K562 (cell line): ENCODE results near the gene AIFM1. TPM values are rescaled to one million over a fixed set of nuclear protein-coding genes. Genes with fewer than 3 reads are reported as not detected.

Source experiments
- CBX5 ChIP-seq: IDR thresholded peaks from 2 replicates; pipeline ENCODE4 v1.6.1; 2014; ENCODE audit warnings: low read depth, borderline replicate concordance
- COPS2 ChIP-seq: fragments of 450-650 bp; conservative IDR thresholded peaks from 2 replicates; pipeline ENCODE4 v1.6.1; 2016; ENCODE audit warnings: mild to moderate bottlenecking, moderate library complexity
- FOXJ3 ChIP-seq: sonication (generic); formaldehyde crosslinking; IDR thresholded peaks from 2 replicates; pipeline ENCODE4 v1.4.0; 2020; ENCODE audit warnings: mild to moderate bottlenecking, missing genetic modification reagents
- HIVEP1 ChIP-seq: fragments of 250-450 bp; sonication (Bioruptor Pico); IDR thresholded peaks from 2 replicates; pipeline ENCODE4 v1.4.0; 2020; ENCODE audit warnings: mild to moderate bottlenecking
- HMG20B ChIP-seq: fragments of 250-450 bp; sonication (Bioruptor Pico); IDR thresholded peaks from 2 replicates; pipeline ENCODE4 v1.5.0; 2021; ENCODE audit warnings: mild to moderate bottlenecking
- L3MBTL2 ChIP-seq: fragments of 450-650 bp; IDR thresholded peaks from 2 replicates; pipeline ENCODE4 v1.6.1; 2016; ENCODE audit warnings: mild to moderate bottlenecking, moderate library complexity
- MCM5 ChIP-seq: fragments of 450-650 bp; IDR thresholded peaks from 2 replicates; pipeline ENCODE4 v1.6.1; 2016; ENCODE audit warnings: low read depth
- PHF21A ChIP-seq: fragments of 450-650 bp; IDR thresholded peaks from 2 replicates; pipeline ENCODE4 v1.6.1; 2017; ENCODE audit warnings: low read depth, borderline replicate concordance
- PHF8 ChIP-seq: fragments of 200-600 bp; sonication (generic); IDR thresholded peaks from 2 replicates; pipeline ENCODE4 v1.6.1; 2012; ENCODE audit warnings: mixed run types, mild to moderate bottlenecking, inconsistent platforms, low read length, moderate library complexity, borderline replicate concordance
- PTRF ChIP-seq: fragments of 450-650 bp; IDR thresholded peaks from 2 replicates; pipeline ENCODE4 v1.6.1; 2016; ENCODE audit warnings: mild to moderate bottlenecking, missing genetic modification characterization, missing compliant biosample characterization
- RBBP5 ChIP-seq: fragments of 200-600 bp; sonication (generic); IDR thresholded peaks from 2 replicates; pipeline ENCODE4 v1.6.1; 2012; ENCODE audit warnings: borderline replicate concordance, mild to moderate bottlenecking, low read length, control low read depth, inconsistent platforms; ENCODE audit not compliant: insufficient read depth, poor library complexity, severe bottlenecking
- RBM25 ChIP-seq: fragments of 200-400 bp; formaldehyde crosslinking; IDR thresholded peaks from 2 replicates; pipeline ENCODE4 v1.6.1; 2018; ENCODE audit warnings: low read length, low read depth, moderate library complexity; ENCODE audit not compliant: severe bottlenecking
- TCF7 ChIP-seq: sonication (generic); IDR thresholded peaks from 2 replicates; pipeline ENCODE4 v1.6.1; 2016; ENCODE audit warnings: antibody characterized with exemption, borderline replicate concordance
- THRAP3 ChIP-seq: fragments of 450-650 bp; IDR thresholded peaks from 2 replicates; pipeline ENCODE4 v1.6.1; 2016; ENCODE audit warnings: mild to moderate bottlenecking, inconsistent platforms, borderline replicate concordance
- ZC3H4 ChIP-seq: sonication (generic); formaldehyde crosslinking; IDR thresholded peaks from 2 replicates; pipeline ENCODE4 v1.9.0; 2021; ENCODE audit warnings: missing genetic modification reagents, borderline replicate concordance
- ZNF165 ChIP-seq: fragments of 250-450 bp; sonication (Bioruptor Pico); IDR thresholded peaks from 2 replicates; pipeline ENCODE4 v1.4.0; 2020; ENCODE audit warnings: borderline replicate concordance
- ZNF444 ChIP-seq: fragments of 250-450 bp; sonication (Bioruptor Pico); IDR thresholded peaks from 2 replicates; pipeline ENCODE4 v1.4.0; 2020; ENCODE audit warnings: mild to moderate bottlenecking, moderate library complexity
- ZNF445 ChIP-seq: fragments of 250-450 bp; sonication (Bioruptor Pico); IDR thresholded peaks from 2 replicates; pipeline ENCODE4 v1.4.0; 2020; ENCODE audit warnings: low read depth, mild to moderate bottlenecking, moderate library complexity
- polyA plus RNA-seq, 8 experiments: library from polyadenylated mRNA; depleted of rRNA in 4 of 8; stranded (reverse) in 5 of 8; unstranded in 3 of 8; fragments of >200 nt; fragmentation: Nextera tagmentation in 2 of 8; fragmentation: Illumina TruSeq in 1 of 8; extraction: Ambion mirVana in 2 of 8; extraction: Trizol in 1 of 8; gene quantifications; 2 replicates each; pipeline versions ENCODE4 v1.2.1 to v1.2.3, GENCODE V29; 2011 to 2014; ENCODE audit warnings: inconsistent platforms in 1 of 8, missing spikeins in 1 of 8
- total RNA-seq, 7 experiments: library from RNA; depleted of rRNA in 6 of 7; stranded (reverse); fragments of >200 nt in 6 of 7; fragmentation: Illumina TruSeq in 2 of 7; extraction: Trizol in 2 of 7; gene quantifications; 2 replicates each; pipeline versions ENCODE4 v1.2.1 to v1.2.3, GENCODE V29; 2011 to 2021; ENCODE audit warnings: low replicate concordance in 1 of 7
- TF ChIP-seq, protein P1 (sequence below): fragments of 250-450 bp; sonication (Bioruptor Pico); IDR thresholded peaks from 2 replicates; pipeline ENCODE4 v1.4.0; 2020; ENCODE audit warnings: mild to moderate bottlenecking, moderate library complexity
- TF ChIP-seq, protein P2 (sequence below): fragments of 450-650 bp; formaldehyde crosslinking; IDR thresholded peaks from 2 replicates; pipeline ENCODE4 v1.4.0; 2020; ENCODE audit warnings: mild to moderate bottlenecking, moderate library complexity
- TF ChIP-seq, protein P3 (sequence below): fragments of 450-650 bp; formaldehyde crosslinking; IDR thresholded peaks from 2 replicates; pipeline ENCODE4 v1.4.0; 2020; ENCODE audit warnings: mild to moderate bottlenecking, mixed read lengths
- TF ChIP-seq, protein P4 (sequence below): sonication (generic); formaldehyde crosslinking; IDR thresholded peaks from 2 replicates; pipeline ENCODE4 v1.5.0; 2020; ENCODE audit warnings: missing genetic modification reagents

AIFM1 gene
- total and polyA plus RNA-seq, 9 of the 15 experiments (the other 6 are each of a cell fraction or from before 2014, with no cell fraction given) = 51.0 to 117 (median 91.2) TPM

DNA sequence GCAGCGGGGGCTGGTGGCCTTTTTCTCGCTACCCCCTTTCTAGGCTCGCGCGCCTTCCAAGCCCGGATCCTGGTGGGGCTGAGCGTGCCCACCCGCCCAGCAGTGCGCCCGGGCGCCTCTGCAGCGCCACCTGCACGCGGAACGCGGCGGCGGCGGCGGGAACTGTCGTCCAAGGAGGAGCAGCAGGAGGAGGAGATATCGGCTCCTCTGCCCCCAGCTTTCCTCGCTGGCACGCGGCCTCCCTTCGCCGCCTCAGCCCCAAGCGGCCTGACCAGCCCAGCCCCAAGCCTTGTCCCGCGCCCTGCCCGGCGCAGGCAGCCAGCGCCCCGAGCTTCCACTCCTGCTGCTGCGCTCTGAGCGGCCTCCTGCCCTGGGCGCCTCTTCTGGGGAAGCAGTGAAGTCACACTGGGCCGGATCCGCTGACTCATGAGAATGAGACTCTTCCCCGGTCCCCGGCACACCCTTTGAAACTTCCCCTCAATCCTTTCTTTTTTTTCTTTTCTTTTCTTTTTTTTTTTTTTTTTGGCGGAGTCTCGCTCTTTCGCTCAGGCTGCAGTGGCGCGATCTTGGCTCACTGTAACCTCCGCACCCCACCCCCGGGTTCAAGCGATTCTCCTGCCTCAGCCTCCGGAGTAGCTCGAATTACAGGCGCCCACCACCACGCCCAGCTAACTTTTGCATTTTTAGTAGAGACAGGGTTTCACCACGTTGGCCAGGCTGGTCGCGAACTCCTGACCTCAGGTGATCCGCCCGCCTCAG lies 44.7 kb downstream of the AIFM1 start (continued):
- TF ChIP-seq, protein P1, sequence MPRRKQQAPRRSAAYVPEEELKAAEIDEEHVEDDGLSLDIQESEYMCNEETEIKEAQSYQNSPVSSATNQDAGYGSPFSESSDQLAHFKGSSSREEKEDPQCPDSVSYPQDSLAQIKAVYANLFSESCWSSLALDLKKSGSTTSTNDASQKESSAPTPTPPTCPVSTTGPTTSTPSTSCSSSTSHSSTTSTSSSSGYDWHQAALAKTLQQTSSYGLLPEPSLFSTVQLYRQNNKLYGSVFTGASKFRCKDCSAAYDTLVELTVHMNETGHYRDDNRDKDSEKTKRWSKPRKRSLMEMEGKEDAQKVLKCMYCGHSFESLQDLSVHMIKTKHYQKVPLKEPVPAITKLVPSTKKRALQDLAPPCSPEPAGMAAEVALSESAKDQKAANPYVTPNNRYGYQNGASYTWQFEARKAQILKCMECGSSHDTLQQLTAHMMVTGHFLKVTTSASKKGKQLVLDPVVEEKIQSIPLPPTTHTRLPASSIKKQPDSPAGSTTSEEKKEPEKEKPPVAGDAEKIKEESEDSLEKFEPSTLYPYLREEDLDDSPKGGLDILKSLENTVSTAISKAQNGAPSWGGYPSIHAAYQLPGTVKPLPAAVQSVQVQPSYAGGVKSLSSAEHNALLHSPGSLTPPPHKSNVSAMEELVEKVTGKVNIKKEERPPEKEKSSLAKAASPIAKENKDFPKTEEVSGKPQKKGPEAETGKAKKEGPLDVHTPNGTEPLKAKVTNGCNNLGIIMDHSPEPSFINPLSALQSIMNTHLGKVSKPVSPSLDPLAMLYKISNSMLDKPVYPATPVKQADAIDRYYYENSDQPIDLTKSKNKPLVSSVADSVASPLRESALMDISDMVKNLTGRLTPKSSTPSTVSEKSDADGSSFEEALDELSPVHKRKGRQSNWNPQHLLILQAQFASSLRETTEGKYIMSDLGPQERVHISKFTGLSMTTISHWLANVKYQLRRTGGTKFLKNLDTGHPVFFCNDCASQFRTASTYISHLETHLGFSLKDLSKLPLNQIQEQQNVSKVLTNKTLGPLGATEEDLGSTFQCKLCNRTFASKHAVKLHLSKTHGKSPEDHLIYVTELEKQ (CRISPR knock-in tag) = no peak
- TF ChIP-seq HMG20B (CRISPR knock-in tag) (no peak), RBM25 (no peak), CBX5 (no peak), PHF8 (peak; percentile 72; the same call in 1 of the 2 replicates), TCF7 (no peak), ZC3H4 (CRISPR knock-in tag) (no peak), ZNF165 (CRISPR knock-in tag) (no peak), HIVEP1 (CRISPR knock-in tag) (no peak), L3MBTL2 (peak; percentile 90), PTRF (no peak), FOXJ3 (CRISPR knock-in tag) (no peak), RBBP5 (peak; percentile 52), THRAP3 (no peak), PHF21A (0 out of 2 replicates have a peak, but pooled peaks have one; percentile 31), MCM5 (no peak), ZNF444 (no peak), ZNF445 (CRISPR knock-in tag) (no peak), COPS2 (no peak)
- TF ChIP-seq, protein P2, sequence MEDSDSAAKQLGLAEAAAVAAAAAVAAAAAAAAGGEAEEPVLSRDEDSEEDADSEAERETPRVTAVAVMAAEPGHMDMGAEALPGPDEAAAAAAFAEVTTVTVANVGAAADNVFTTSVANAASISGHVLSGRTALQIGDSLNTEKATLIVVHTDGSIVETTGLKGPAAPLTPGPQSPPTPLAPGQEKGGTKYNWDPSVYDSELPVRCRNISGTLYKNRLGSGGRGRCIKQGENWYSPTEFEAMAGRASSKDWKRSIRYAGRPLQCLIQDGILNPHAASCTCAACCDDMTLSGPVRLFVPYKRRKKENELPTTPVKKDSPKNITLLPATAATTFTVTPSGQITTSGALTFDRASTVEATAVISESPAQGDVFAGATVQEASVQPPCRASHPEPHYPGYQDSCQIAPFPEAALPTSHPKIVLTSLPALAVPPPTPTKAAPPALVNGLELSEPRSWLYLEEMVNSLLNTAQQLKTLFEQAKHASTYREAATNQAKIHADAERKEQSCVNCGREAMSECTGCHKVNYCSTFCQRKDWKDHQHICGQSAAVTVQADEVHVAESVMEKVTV (CRISPR knock-in tag) = no peak
- TF ChIP-seq, protein P3, sequence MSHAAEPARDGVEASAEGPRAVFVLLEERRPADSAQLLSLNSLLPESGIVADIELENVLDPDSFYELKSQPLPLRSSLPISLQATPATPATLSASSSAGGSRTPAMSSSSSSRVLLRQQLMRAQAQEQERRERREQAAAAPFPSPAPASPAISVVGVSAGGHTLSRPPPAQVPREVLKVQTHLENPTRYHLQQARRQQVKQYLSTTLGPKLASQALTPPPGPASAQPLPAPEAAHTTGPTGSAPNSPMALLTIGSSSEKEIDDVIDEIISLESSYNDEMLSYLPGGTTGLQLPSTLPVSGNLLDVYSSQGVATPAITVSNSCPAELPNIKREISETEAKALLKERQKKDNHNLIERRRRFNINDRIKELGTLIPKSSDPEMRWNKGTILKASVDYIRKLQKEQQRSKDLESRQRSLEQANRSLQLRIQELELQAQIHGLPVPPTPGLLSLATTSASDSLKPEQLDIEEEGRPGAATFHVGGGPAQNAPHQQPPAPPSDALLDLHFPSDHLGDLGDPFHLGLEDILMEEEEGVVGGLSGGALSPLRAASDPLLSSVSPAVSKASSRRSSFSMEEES (CRISPR knock-in tag) = no peak
- TF ChIP-seq, protein P4, sequence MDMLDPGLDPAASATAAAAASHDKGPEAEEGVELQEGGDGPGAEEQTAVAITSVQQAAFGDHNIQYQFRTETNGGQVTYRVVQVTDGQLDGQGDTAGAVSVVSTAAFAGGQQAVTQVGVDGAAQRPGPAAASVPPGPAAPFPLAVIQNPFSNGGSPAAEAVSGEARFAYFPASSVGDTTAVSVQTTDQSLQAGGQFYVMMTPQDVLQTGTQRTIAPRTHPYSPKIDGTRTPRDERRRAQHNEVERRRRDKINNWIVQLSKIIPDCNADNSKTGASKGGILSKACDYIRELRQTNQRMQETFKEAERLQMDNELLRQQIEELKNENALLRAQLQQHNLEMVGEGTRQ (CRISPR knock-in tag) = no peak
